ENCODE results near the gene RAD51AP1.

- no peak for TF ChIP-seq POLR2A (IDR thresholded peaks at IDR 0.05; ENCODE audit: low read length)
- no peak for TF ChIP-seq KDM5A (IDR thresholded peaks at IDR 0.05)
- TF ChIP-seq MAX (IDR thresholded peaks at IDR 0.05): no peak
- no peak for TF ChIP-seq JUN (IDR thresholded peaks at IDR 0.05)
- no peak for TF ChIP-seq EP300 (IDR thresholded peaks at IDR 0.05)
- no peak for TF ChIP-seq CTCF (IDR thresholded peaks at IDR 0.05)
- no peak for TF ChIP-seq RNF2 (IDR thresholded peaks at IDR 0.05; ENCODE audit: borderline replicate concordance, low read depth)
- TF ChIP-seq ESRRA (IDR thresholded peaks at IDR 0.05; ENCODE audit: borderline replicate concordance, low read length): no peak
- TF ChIP-seq RFX5 (IDR thresholded peaks at IDR 0.05): no peak
- no peak for TF ChIP-seq HDAC2 (IDR thresholded peaks at IDR 0.05)
- no peak for TF ChIP-seq RARB (CRISPR knock-in tag; IDR thresholded peaks at IDR 0.05)
- TF ChIP-seq NR3C1 (IDR thresholded peaks at IDR 0.05): no peak
- no peak for TF ChIP-seq MAZ (IDR thresholded peaks at IDR 0.05; ENCODE audit: borderline replicate concordance, low read depth, low read length)
- TF ChIP-seq CBX2 (IDR thresholded peaks at IDR 0.05; ENCODE audit: borderline replicate concordance, low read depth): no peak
These were observed 19.5 kb downstream of the RAD51AP1 start for GRCh38 chr12:4558171-4558570.

Measured in A549 (cell line).